ENCODE measurements around the gene GHR.

DNA sequence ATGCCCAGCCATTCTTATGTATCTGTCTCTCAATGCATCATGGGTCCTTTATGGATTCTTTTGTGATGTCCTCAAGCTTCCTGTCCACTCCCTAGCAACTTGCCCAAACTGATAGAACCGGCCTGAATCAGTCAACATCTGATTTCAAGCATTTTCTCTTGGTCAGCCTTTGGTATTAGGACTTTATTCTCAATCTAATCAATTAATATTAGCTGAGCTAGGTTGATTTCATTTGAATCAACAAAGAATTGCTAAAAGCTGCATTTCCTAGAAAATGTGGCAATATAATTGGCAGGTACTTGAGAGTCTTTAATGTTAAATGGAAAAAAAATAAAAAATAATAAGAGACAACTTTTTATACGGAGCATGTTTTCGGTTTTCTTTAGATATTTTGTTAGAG is 121.8 kb downstream of the GHR start:
- TF ChIP-seq, protein P1, sequence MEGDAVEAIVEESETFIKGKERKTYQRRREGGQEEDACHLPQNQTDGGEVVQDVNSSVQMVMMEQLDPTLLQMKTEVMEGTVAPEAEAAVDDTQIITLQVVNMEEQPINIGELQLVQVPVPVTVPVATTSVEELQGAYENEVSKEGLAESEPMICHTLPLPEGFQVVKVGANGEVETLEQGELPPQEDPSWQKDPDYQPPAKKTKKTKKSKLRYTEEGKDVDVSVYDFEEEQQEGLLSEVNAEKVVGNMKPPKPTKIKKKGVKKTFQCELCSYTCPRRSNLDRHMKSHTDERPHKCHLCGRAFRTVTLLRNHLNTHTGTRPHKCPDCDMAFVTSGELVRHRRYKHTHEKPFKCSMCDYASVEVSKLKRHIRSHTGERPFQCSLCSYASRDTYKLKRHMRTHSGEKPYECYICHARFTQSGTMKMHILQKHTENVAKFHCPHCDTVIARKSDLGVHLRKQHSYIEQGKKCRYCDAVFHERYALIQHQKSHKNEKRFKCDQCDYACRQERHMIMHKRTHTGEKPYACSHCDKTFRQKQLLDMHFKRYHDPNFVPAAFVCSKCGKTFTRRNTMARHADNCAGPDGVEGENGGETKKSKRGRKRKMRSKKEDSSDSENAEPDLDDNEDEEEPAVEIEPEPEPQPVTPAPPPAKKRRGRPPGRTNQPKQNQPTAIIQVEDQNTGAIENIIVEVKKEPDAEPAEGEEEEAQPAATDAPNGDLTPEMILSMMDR (IDR thresholded peaks at IDR 0.05; ENCODE audit: low read depth, low read length) = no peak
- no peak for TF ChIP-seq POLR2A (IDR thresholded peaks at IDR 0.05; ENCODE audit: extremely low read depth, insufficient read length)

Measured in NB4 (cell line).